GM18873 (cell line): ENCODE measurements around the gene BIRC6.
"Not testable (repeated sequence)": the region's sequence is repeated elsewhere in the genome, so short reads cannot be mapped to it uniquely, and the experiment has no call there.

ENCODE experiments used
- ATAC-seq: cut with Tn5 transposase; IDR thresholded peaks from one replicate; pipeline ENCODE4 v1.9.1; 2021; ENCODE audit warnings: mild to moderate bottlenecking, moderate library complexity, moderate number of reproducible peaks; ENCODE audit not compliant: unreplicated experiment, low FRiP score

Gene BIRC6

GRCh38 chr2:32370942-32371341, 14.1 kb downstream of the BIRC6 start:
- ATAC-seq, result not testable (repeated sequence)

- ATAC-seq, result no peak
Measured at GRCh38 chr2:32372519-32373182, 15.8 kb downstream of the BIRC6 start.

DNA sequence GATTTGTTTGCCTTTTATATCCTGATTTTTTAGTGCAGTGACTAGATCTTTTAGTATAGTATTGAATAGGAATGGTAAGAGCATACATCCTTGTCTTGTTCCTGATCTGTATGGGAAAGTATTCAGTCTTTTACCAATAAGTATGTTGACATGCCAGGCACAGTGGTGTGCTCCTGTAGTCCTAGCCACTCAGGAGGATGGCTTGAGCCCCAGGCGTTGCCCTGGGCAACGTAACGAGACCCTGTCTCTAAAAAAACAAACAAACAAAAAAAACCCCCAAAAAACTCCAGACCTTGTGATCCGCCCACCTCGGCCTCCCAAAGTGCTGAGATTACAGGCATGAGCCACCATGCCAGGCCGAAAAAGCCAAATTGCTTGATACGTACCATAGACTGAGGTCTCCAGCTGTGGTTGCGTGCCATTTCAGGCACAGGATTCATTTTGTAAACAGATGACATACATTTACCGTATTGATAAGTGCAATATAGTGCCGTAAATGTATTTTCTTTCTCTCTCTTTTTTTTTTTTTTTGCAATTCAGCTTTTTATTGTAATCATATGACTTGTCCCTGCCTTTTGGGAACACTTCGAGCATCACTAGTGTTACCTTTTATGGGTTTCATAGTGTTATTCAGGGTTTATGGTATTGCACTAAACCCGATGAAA, 18.5 kb downstream of the BIRC6 start:
- no peak for ATAC-seq

DNA sequence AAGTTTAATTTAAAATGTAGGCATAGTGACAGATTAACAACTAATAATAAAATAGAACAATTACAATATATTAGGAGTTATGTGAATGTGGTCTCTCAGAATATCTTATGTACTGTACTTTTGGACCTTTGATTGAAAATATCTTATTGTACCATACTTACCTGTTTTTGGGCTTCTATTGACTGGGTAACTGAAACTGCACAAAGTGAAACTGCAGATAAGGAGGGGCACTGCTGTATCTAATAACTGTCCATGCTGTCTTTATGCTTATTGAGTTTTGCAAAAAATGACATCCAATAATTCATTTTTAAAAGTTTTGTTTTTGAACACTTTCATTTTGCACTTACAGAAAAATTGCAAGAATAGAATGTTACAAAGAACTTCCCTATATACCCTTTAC, 19.9 kb downstream of the BIRC6 start:
- ATAC-seq, result no peak

GRCh38 chr2:32377928-32378327, 21.1 kb downstream of the BIRC6 start:
- ATAC-seq, result no peak

GRCh38 chr2:32379352-32379751, 22.5 kb downstream of the BIRC6 start:
- no peak for ATAC-seq

- ATAC-seq, result no peak
Measured at GRCh38 chr2:32383858-32384257, 27.0 kb downstream of the BIRC6 start.

DNA sequence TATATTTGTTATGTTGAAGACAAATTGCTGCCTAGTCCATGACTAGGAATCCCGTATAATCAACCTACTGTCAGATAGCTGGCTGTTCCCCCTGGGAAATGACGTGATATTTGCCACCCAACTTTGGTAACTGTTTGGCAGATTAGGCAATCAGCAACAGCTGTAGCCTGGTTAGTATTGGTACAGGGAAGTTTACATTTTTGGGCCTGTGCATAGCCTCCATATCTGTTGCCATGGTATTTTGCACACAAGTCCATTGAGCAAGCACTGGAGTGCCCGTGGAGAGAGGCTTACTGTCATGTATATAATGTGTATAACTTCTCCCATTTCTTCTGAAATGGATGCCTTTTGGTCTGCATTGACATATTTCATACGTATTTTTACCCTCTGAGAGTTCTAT, 27.7 kb downstream of the BIRC6 start:
- ATAC-seq, result no peak

- ATAC-seq, result no peak
Measured at GRCh38 chr2:32386739-32387138, 29.9 kb downstream of the BIRC6 start.

DNA sequence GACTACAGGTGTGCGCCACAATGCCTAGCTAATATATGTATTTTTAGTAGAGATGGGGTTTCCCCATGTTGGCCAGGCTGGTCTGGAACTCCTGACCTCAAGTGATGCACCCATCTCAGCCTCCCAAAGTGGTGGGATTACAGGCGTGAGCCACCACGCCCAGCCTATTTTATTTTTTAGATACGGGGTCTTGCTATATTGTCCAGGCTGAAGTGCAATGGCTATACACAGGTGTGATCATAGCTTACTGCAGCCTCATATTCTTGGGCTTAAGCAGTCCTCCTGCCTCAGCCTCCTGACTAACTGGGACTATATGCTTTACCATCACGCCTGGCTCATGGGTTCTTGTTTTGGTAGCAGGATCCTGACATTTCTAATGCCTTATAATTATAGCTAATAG, 42.4 kb downstream of the BIRC6 start:
- ATAC-seq, result no peak

DNA sequence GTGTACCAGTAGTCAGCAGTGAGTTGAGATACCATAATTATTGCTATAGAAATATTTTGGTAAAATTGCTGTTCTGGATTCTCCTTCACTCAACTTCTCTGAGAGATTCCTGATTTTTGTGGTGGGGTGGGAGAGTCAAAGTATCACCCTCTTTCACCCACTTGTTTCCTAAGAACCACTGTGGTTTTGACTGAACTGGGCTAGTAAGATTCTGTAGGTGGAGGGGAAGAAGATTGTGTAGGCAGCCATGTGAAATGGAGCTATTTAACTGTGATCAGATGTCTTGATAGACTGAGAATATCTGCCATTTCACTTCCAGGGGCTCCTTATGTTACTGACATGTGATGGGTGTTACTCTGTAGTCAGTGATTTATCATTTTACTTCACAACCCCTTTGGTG, 45.3 kb downstream of the BIRC6 start:
- no peak for ATAC-seq

DNA sequence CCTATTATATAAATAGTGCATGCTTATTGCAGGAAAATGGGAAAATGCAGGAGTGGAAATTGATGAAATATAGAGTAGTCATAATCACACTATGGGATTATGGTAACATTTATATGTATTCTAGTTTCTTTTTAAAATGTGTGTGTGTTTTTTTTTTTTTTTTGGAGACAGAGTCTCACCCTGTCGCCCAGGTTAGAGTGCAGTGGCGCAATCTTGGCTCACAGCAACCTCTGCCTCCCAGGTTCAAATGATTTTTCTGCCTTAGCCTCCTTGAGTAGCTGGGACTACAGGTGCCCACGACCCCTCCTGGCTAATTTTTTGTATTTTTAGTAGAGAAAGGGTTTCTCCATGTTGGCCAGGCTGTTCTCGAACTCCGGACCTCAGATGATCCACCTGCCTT, 47.0 kb downstream of the BIRC6 start:
- ATAC-seq, result no peak

DNA sequence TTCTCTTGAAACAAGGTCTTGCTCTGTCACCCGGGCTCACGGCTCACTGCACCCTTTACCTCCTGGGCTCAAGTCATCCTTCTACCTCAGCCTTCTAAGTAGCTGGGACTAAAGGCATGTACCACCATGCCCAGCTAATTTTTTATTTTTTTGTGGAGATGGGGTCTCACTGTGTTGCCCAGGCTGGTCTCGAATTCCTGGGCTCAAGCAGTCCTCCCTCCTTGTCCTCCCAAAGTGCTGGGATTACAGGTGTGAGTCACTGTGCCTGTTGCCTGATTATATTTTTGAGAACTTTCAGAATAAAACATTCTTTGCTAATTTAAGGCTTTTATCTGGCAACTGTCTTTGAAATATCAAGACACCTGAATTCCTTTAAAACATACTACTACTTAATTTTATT, 47.9 kb downstream of the BIRC6 start:
- ATAC-seq, result no peak

- ATAC-seq, result no peak
Measured at GRCh38 chr2:32416519-32416918, 59.7 kb downstream of the BIRC6 start.

DNA sequence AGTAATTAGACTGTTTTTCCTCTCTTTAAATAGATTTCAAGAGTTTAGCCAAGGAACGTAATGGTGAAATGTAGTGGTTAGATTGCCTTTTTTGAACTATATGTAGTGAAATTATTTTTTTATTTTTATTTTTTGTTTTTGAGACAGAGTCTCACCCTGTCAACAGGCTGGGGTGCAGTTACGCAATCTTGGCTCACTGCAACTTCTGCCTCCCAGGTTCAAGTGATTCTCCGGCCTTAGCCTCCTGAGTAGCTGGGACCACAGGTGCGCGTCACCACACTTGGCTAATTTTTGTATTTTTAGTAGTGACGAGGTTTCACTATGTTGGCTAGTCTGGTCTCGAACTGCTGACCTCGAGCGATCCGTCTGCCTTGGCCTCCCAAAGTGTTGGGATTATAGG, 60.8 kb downstream of the BIRC6 start:
- ATAC-seq, result no peak

- no peak for ATAC-seq
Measured at GRCh38 chr2:32418778-32419177, 62.0 kb downstream of the BIRC6 start.

DNA sequence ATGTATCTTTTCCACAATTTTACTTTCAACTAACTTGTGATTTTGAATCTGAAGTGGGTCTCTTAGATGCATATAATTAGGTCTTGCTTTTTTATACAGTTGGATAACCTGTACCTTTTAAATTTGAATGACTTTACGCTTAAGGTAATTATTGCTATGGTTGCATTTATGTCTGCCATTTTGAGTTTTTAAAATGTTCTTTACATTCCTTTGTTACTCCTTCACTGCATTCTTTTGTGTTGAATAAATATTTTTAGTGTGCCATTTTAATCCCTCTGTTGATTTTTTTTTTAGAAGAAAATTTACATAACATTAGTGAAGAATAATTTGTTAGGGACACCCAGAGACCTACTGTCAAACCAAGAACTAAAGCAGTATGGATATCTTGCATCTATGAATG, 65.3 kb downstream of the BIRC6 start:
- no peak for ATAC-seq

GRCh38 chr2:32423536-32423935, 66.7 kb downstream of the BIRC6 start:
- no peak for ATAC-seq

DNA sequence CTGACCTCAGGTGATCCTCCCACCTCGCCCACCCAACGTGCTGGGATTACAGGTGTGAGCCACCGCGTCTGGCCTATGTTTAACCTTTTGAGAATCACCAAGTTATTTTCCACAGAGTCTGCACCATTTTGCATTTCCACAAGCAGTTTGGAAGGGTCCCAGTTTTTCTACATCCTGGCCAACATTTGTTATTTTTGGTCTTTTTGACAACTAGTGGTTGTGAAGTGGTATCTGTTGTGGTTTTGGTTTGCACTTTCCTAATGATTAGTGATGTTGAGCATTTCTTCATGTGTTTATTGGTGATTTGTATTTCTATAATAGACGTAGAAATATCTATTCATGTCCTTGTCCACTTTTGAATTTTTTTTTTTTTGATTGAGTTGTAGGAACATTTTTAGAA, 67.9 kb downstream of the BIRC6 start:
- no peak for ATAC-seq

- no peak for ATAC-seq
Measured at GRCh38 chr2:32425719-32426141, 68.9 kb downstream of the BIRC6 start.

DNA sequence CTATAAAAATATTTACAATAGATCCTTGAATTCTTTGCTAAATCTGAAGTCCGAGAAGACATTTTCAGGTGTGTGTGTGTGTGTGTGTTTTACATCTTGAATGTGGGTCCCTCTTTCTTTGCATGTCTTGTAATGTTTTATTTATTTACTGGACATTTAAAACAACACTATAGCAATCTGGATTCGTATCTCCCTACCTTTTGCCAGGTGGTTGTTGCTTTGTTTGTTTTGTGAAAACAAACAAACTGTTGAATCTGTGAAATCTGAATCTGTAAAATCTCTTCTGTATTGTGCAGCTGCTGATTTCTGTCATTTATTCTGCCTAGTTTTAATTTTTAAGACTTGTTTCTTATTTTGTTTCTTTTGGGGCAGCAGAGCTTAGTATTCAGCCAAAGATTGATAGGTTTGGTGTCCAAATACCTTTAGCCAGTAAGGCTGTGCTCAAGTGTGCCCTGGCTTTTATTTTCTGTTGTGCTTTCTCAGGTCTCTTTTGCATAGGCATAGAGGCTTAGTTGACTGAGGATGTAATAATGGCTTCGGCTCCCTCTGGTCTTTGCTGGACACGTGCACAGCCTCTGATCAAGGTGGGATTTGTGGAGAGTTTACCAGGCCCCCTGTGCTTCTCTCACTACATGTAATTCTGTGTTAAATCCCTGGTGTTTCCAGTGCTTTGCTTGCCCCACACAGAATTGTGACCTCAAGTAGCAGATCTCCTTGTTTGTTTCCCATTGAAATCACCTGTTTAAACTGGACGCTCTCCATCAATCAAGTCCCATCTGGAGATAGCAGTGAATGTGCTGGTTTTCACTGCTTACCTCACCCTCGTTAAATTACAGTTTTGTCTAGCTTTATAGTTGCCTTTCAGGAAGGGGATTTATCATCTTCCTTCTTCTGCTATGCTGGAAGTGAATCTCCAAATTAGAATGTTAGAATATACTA, 71.1 kb downstream of the BIRC6 start:
- ATAC-seq, result no peak
